Heart right ventricle (tissue), 16 donors: ENCODE results near the gene PTMA. TPM values are rescaled to one million over a fixed set of nuclear protein-coding genes. Genes with fewer than 3 reads are reported as not detected.
A peak's percentile ranks its signal among the peaks of the same experiment; 100 is the strongest.

Source experiments
- ATAC-seq, 8 donors: fragments of 200-7000 bp; cut with Tn5 transposase; one replicate each; pipeline ENCODE4 v1.9.1; 2020; ENCODE audit warnings: mild to moderate bottlenecking in 8 of 8, moderate library complexity in 8 of 8, moderate number of reproducible peaks in 1 of 8
- DNase-seq, 2 donors: peaks; one replicate each; pipeline ENCODE4 v3.0.0-alpha.2; 2020
- H3K27ac ChIP-seq, 10 donors: fragments of 200-600 bp; sonication (generic) in 2 of 10; one replicate each; pipeline versions ENCODE4 v1.5.0 to v1.8.0; 2020 to 2022; ENCODE audit warnings: mild to moderate bottlenecking in 3 of 10
- H3K27me3 ChIP-seq, 7 donors: fragments of 200-600 bp; one replicate each; pipeline ENCODE4 v1.8.0; 2021 to 2022; ENCODE audit warnings: mild to moderate bottlenecking in 2 of 7
- H3K36me3 ChIP-seq, 9 donors: fragments of 200-600 bp; sonication (generic) in 1 of 9; one replicate each; pipeline versions ENCODE4 v1.5.0 to v1.8.0; 2020 to 2022; ENCODE audit warnings: mild to moderate bottlenecking in 2 of 9
- H3K4me1 ChIP-seq, 9 donors: fragments of 200-600 bp; sonication (generic) in 1 of 9; one replicate each; pipeline versions ENCODE4 v1.5.0 to v1.8.0; 2020 to 2022; ENCODE audit warnings: mild to moderate bottlenecking in 4 of 9
- H3K4me3 ChIP-seq, 10 donors: fragments of 200-600 bp; sonication (generic) in 2 of 10; one replicate each; pipeline versions ENCODE4 v1.5.0 to v1.8.0; 2020 to 2022; ENCODE audit warnings: mild to moderate bottlenecking in 7 of 10, moderate library complexity in 2 of 10
- H3K9me3 ChIP-seq, 11 donors: fragments of 200-600 bp in 10 of 11; sonication (generic) in 2 of 11; one replicate each; pipeline versions ENCODE4 v1.5.0 to v1.8.0; 2013 to 2022; ENCODE audit warnings: mild to moderate bottlenecking in 2 of 11, control low read depth in 1 of 11, moderate library complexity in 1 of 11
- CTCF ChIP-seq, 9 donors: fragments of 200-600 bp; sonication (generic) in 2 of 9; IDR thresholded peaks; one replicate each; pipeline versions ENCODE4 v1.5.0 to v1.8.0; 2021 to 2022; ENCODE audit warnings: antibody characterized with exemption in 9 of 9, mild to moderate bottlenecking in 5 of 9, moderate library complexity in 1 of 9
- WGBS, 2 donors: extraction: QIAGEN DNeasy Blood & Tissue Kit; methylation state at CpG; one replicate each; pipeline ENCODE4 v1.1.7; 2013; ENCODE audit warnings: inconsistent platforms in 1 of 2; 5-methylcytosine and 5-hydroxymethylcytosine counted together
- intact Hi-C, 10 donors: fragments of 100-400 bp; cut with DNase I; formaldehyde crosslinking; loops; one replicate each; pipeline versions ENCODE4 v1.11.1 to v1.14.2; 2022
- polyA plus RNA-seq, 2 donors: library from polyadenylated mRNA; stranded (reverse); fragments of 200-250 nt; gene quantifications; one replicate each; pipeline ENCODE4 v1.2.3, GENCODE V29; 2013
- total RNA-seq, 10 donors: library from RNA; stranded (reverse); fragmentation: NEBNext Ultra II Directional in 3 of 10; extraction: Animal tissue kit (Norgen Biotek cat#: 25700) in 3 of 10; gene quantifications; one replicate each; pipeline versions ENCODE4 v1.2.1 to v1.2.4, GENCODE V29; 2021 to 2023
- donor health status: Arrhythmogenic right ventricular cardiomyopathy.
- donor health status: ischemic (EF 13 %, LVEDD 7.1; RV severe dilation, severe dysfunction).
- donor health status: healthy with polysubstance abuse.
- donor health status: DM: no; HTN: yes; CAD: no.
- donor health status: DM: no; HTN: no; CAD: no.
- donor health status: ischemic (EF 25% LVEDD 6.9; RV normal size, moderate dysfunction).
- donor health status: ischemic (EF 25% LVEDD 5.7; RV mildly dilated, moderate dysfunction).
- donor health status: healthy.
- donor health status: DM: yes; HTN: yes; CAD: no.
- donor health status: Ischemic cardiomyopathy.
- donor health status: ischemic (EF 35%, LVEDD 5.7; RV mildly dilated, moderate dysfunction).
- donor health status: nonischemic (EF 11% LVEDD 7.7; RV severe dilation, severe dysfunction).
- donor health status: DM: yes; HTN: yes; CAD: no.
- donor health status: PGD.
- donor health status: ischemic (EF 29% LVEDD 5.4; RV normal size, mild dysfunction).
- donor health status: nonischemic (EF 23%, LVEDD 6.1; RV moderate dilation, normal function).

PTMA gene
- total and polyA plus RNA-seq, 12 donors, result 133 to 626 (median 181) TPM

- no peak for TF ChIP-seq CTCF (IDR thresholded peaks at IDR 0.05)
- Histone ChIP-seq H3K9me3 (no peaks in the 10 kb centered on the region), H3K36me3 (no peaks in the 10 kb centered on the region), H3K4me3 (no peak overlapping the region), H3K27me3 (no peaks in the 10 kb centered on the region), H3K27ac (no peak overlapping the region), H3K4me1 (no peaks in the 10 kb centered on the region)
- 96 to 97% methylated on average over 2 of the region's 2 CpGs for WGBS, 2 donors
- ATAC-seq (no peak), DNase-seq (no peak)
- intact Hi-C loops, result no loop called here
These were observed 43.7 kb downstream of the PTMA start for GRCh38 chr2:231752061-231752460.

GRCh38 chr2:231761735-231762134 is 53.4 kb downstream of the PTMA start:
- TF ChIP-seq CTCF (IDR thresholded peaks at IDR 0.05), result no peak
- DNase-seq (peak in 1 of 2 donors; percentile 29), ATAC-seq (peak in 5 of 8 donors; percentile 44 to 75 (median 48))
- peaks cover 0 to 11% (median 0%) of the 10 kb centered on the region in 9 donors for H3K4me1 ChIP-seq
- H3K4me3 ChIP-seq, result no peak overlapping the region
- H3K36me3 ChIP-seq, result no peaks in the 10 kb centered on the region
- WGBS, 2 donors, result 75 to 77% methylated on average over 2 of the region's 2 CpGs
- intact Hi-C loops, result no loop called here
- H3K9me3 ChIP-seq, result no peaks in the 10 kb centered on the region
- H3K27me3 ChIP-seq, result no peaks in the 10 kb centered on the region
- H3K27ac ChIP-seq, result no peak overlapping the region

Other genes starting within 250 kb of the PTMA start
- 100 to 1,000 TPM; 237 to 363 (median 308) TPM for gene NCL, start 244.0 kb upstream of the PTMA start, total RNA-seq
- 100 to 1,000 TPM; 127 to 171 TPM for gene NCL, start 244.0 kb upstream of the PTMA start, polyA plus RNA-seq
- gene NMUR1, start 178.1 kb upstream of the PTMA start, total RNA-seq, result under 1 TPM in 9 of 10 donors, not detected in 1; 0.21 to 0.82 (median 0.35) TPM
- gene NMUR1, start 178.1 kb upstream of the PTMA start, polyA plus RNA-seq, result under 1 TPM; 0.10 to 0.37 TPM
- not detected for gene TEX44, start 115.7 kb upstream of the PTMA start, total RNA-seq
- gene TEX44, start 115.7 kb upstream of the PTMA start, polyA plus RNA-seq, result not detected
- 10 to 100 TPM; 11.4 to 23.3 (median 18.4) TPM for gene PDE6D, start 72.8 kb downstream of the PTMA start, total RNA-seq
- 10 to 100 TPM; 14.8 to 31.2 TPM for gene PDE6D, start 72.8 kb downstream of the PTMA start, polyA plus RNA-seq
- gene COPS7B, start 77.9 kb downstream of the PTMA start, total RNA-seq, result 10 to 100 TPM; 17.1 to 25.3 (median 19.8) TPM
- gene COPS7B, start 77.9 kb downstream of the PTMA start, polyA plus RNA-seq, result 10 to 100 TPM; 15.9 to 16.8 TPM
- 1 to 10 TPM in 7 of 10 donors, under 1 TPM in 3; 0.28 to 8.7 (median 1.9) TPM for gene NPPC, start 217.9 kb downstream of the PTMA start, total RNA-seq
- gene NPPC, start 217.9 kb downstream of the PTMA start, polyA plus RNA-seq, result 1 to 10 TPM; 4.3 to 5.9 TPM